ENCODE results near the gene CYP11A1.

The CYP11A1 gene

DNA sequence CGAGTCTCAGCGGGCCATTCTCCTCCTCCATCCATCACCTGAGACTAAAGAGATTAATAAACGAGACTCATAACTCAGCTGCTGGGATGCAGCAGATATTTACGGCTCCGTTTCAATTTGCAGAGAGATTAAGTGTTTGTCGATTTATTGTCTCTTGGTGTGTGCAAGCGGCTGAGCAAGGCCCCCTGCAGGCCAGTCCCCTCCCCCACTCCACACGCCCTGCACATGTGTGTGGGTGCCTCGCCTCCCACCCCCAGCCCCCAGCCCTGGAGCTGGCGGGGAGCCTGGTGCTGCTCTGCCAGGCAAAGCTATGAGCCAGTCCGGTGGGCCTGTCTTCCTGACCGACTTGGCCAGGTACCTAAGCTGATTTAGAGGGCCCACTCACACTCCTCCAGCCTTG lies 63.0 kb downstream of the CYP11A1 start:
- no peaks in the 10 kb centered on the region for H3K27me3 ChIP-seq (ENCODE audit: control insufficient read depth, insufficient read depth, low read length)
- TF ChIP-seq, protein P1, sequence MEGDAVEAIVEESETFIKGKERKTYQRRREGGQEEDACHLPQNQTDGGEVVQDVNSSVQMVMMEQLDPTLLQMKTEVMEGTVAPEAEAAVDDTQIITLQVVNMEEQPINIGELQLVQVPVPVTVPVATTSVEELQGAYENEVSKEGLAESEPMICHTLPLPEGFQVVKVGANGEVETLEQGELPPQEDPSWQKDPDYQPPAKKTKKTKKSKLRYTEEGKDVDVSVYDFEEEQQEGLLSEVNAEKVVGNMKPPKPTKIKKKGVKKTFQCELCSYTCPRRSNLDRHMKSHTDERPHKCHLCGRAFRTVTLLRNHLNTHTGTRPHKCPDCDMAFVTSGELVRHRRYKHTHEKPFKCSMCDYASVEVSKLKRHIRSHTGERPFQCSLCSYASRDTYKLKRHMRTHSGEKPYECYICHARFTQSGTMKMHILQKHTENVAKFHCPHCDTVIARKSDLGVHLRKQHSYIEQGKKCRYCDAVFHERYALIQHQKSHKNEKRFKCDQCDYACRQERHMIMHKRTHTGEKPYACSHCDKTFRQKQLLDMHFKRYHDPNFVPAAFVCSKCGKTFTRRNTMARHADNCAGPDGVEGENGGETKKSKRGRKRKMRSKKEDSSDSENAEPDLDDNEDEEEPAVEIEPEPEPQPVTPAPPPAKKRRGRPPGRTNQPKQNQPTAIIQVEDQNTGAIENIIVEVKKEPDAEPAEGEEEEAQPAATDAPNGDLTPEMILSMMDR (IDR thresholded peaks at IDR 0.05): no peak
- no peak overlapping the region for H3K4me3 ChIP-seq (ENCODE audit: low read depth, low read length)
- no peak overlapping the region for H2AFZ ChIP-seq
- H3K79me2 ChIP-seq: no peaks in the 10 kb centered on the region
- H3K27ac ChIP-seq: no peak overlapping the region
- no peaks in the 10 kb centered on the region for H3K4me1 ChIP-seq
- H3K36me3 ChIP-seq (ENCODE audit: control insufficient read depth, insufficient read depth, low read length): no peaks in the 10 kb centered on the region
- no peak overlapping the region for H3K4me2 ChIP-seq (ENCODE audit: low read length)
- H3K9ac ChIP-seq: no peak overlapping the region
- H3K9me3 ChIP-seq (ENCODE audit: control insufficient read depth, low read length): no peaks in the 10 kb centered on the region

DNA sequence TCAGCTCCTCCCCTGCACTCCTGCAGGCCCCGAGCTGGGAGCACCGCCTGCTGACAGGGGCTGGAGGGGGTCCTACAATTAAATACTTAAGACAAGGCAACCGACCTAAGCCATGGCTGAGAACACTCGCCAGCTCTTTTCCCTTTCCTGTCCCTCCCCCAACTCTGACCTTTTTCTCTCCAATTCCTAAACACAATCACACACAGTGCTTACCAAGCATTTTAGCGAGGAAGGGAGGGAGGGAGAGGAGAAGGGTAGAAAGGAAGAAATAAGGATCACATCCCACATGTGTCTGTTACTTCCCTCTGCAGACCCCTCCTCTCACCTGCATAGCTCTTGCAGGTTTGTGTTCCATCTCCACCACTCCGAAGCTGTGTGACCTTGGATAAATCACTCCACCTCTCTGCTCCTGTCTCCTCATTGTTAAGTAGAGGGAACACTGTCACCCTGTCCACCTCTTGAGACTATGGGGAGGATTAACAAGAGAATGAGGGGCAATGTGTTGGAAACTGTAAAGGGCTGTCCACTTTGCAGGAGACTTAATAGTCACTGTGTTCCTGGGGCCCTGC lies 63.6 kb downstream of the CYP11A1 start:
- Histone ChIP-seq H3K4me1 (no peaks in the 10 kb centered on the region), H3K27ac (no peak overlapping the region), H3K9ac (no peak overlapping the region), H3K36me3 (ENCODE audit: control insufficient read depth, insufficient read depth, low read length) (no peaks in the 10 kb centered on the region), H3K9me3 (ENCODE audit: control insufficient read depth, low read length) (no peaks in the 10 kb centered on the region), H3K79me2 (no peaks in the 10 kb centered on the region), H2AFZ (no peak overlapping the region), H3K4me3 (ENCODE audit: low read depth, low read length) (no peak overlapping the region), H3K4me2 (ENCODE audit: low read length) (no peak overlapping the region), H3K27me3 (ENCODE audit: control insufficient read depth, insufficient read depth, low read length) (no peaks in the 10 kb centered on the region)
- TF ChIP-seq, protein P1 (IDR thresholded peaks at IDR 0.05): no peak

DNA sequence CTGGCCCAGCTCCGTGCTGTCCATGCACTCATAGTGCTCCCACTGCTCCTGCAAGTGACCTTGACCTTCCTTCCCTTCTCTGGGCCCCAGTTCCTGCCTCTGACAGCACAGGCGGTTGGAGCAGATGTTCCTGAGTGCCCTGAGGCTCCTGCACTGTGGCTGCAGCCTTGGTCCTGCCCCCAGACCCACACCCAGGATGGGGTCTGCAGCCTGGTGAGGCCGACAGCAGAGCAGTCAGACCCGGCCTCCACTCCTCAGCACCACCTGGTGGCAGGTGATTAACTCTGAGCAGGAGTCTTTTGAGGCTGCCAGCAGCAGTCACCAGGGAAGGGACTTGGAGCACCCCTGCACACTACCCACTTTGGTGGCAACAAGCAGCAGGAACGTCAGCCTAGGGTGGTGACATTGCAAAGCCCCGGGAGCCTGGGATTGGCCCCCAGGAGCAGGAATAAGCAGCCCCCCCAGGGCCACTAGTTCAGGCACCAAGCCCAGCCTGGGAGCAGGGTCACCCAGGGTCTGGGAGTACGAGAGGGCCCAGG lies 64.6 kb downstream of the CYP11A1 start:
- Histone ChIP-seq H3K4me1 (no peaks in the 10 kb centered on the region), H2AFZ (no peak overlapping the region), H3K9me3 (ENCODE audit: control insufficient read depth, low read length) (no peaks in the 10 kb centered on the region), H3K36me3 (ENCODE audit: control insufficient read depth, insufficient read depth, low read length) (no peaks in the 10 kb centered on the region), H3K27ac (no peak overlapping the region), H3K4me3 (ENCODE audit: low read depth, low read length) (no peak overlapping the region), H3K9ac (no peak overlapping the region), H3K79me2 (no peaks in the 10 kb centered on the region), H3K27me3 (ENCODE audit: control insufficient read depth, insufficient read depth, low read length) (no peaks in the 10 kb centered on the region), H3K4me2 (ENCODE audit: low read length) (no peak overlapping the region)
- TF ChIP-seq, protein P1 (IDR thresholded peaks at IDR 0.05): peak; percentile 45

DNA sequence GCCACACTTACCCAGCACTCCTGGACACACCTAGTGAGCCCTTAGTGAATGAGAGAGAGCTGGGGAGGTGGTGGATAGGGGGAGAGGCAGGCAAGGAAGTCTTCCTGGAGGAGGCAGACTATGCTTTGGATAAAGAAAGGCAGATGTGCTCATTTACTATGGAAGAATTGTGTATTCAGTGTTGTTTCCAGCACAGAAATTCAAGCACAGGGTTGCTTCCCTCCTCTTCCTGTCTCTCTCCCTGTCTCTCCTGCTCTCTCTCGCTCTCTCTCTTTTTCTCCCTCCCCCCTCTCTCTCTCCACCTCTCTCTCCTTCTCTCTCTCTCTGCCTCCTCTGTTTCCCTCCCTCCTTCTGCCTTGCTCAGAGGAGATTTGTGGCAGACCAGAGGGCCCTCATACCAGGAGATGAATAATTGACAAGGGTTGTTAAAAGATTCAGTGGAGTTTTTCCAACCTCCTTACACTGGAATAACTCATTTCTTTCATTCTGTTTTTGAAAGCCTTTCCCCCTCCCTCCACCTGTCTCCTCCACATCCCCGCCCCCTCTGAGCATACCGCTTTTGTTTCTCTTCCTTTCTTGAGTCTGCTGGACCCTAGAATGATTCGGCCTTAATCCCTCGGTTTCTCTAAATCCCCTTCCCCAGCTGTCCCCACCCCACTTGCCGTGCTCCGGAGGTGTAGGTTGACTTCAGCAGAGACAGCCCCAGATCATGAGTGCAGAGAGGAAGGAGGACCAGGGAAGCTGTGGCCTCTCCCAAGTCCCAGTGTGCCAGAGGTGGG lies 65.7 kb downstream of the CYP11A1 start:
- H3K4me3 ChIP-seq (ENCODE audit: low read depth, low read length): no peak overlapping the region
- no peak overlapping the region for H3K9ac ChIP-seq
- H3K9me3 ChIP-seq (ENCODE audit: control insufficient read depth, low read length): no peaks in the 10 kb centered on the region
- H3K27me3 ChIP-seq (ENCODE audit: control insufficient read depth, insufficient read depth, low read length): no peaks in the 10 kb centered on the region
- no peaks in the 10 kb centered on the region for H3K4me1 ChIP-seq
- H3K4me2 ChIP-seq (ENCODE audit: low read length): no peak overlapping the region
- H3K27ac ChIP-seq: no peak overlapping the region
- H3K36me3 ChIP-seq (ENCODE audit: control insufficient read depth, insufficient read depth, low read length): no peaks in the 10 kb centered on the region
- no peaks in the 10 kb centered on the region for H3K79me2 ChIP-seq
- TF ChIP-seq, protein P1 (IDR thresholded peaks at IDR 0.05): no peak
- no peak overlapping the region for H2AFZ ChIP-seq
